Measurements from ENCODE around the gene FH. TPM values are rescaled to one million over a fixed set of nuclear protein-coding genes. Genes with fewer than 3 reads are reported as not detected.

The FH gene
- total and polyA plus RNA-seq, 8 donors: 9.9 to 71.0 (median 48.4) TPM

DNA sequence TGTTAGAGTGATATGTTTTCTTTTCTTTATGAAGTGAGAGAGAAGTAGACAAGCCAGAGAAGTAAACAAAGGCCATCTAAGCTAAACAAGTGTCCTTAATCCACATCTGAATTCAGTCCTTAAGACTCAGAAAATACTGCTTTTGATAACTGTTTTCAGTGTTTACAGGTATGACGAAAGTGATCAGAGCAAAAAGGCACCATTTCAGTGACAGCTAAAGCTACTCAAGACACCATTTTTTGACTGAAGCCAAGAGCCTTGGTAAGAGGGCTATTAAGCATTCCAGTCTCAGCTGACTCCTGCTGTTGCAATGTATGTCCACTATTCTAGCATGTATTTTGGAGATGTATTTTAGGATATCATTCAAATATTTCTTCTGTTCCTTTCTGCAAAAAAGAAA is 16.7 kb upstream of the FH start:
- TF ChIP-seq EP300 (IDR thresholded peaks at IDR 0.05) (no peak), POLR2A (IDR thresholded peaks at IDR 0.05) (no peak), POLR2AphosphoS5 (IDR thresholded peaks at IDR 0.05) (no peak)
- TF ChIP-seq, protein P1, sequence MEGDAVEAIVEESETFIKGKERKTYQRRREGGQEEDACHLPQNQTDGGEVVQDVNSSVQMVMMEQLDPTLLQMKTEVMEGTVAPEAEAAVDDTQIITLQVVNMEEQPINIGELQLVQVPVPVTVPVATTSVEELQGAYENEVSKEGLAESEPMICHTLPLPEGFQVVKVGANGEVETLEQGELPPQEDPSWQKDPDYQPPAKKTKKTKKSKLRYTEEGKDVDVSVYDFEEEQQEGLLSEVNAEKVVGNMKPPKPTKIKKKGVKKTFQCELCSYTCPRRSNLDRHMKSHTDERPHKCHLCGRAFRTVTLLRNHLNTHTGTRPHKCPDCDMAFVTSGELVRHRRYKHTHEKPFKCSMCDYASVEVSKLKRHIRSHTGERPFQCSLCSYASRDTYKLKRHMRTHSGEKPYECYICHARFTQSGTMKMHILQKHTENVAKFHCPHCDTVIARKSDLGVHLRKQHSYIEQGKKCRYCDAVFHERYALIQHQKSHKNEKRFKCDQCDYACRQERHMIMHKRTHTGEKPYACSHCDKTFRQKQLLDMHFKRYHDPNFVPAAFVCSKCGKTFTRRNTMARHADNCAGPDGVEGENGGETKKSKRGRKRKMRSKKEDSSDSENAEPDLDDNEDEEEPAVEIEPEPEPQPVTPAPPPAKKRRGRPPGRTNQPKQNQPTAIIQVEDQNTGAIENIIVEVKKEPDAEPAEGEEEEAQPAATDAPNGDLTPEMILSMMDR (IDR thresholded peaks at IDR 0.05): no peak
- WGBS, 5 donors: 65 to 78% (median 70%) methylated on average over 1 of the region's 1 CpG
- intact Hi-C loops (cut with DNase I; ENCODE audit: low total_unique reads): loop anchor here (10.0 kb wide), 1 partner anchor 288 kb away; no protein-coding TSS in a partner anchor
- H3K4me3 ChIP-seq: no peak overlapping the region
- no peaks in the 10 kb centered on the region for H3K9me3 ChIP-seq
- peaks cover 0 to 6% (median 0%) of the 10 kb centered on the region in 4 donors for H3K4me1 ChIP-seq
- no peak overlapping the region for H3K27ac ChIP-seq
- DNase-seq: no peak
- no peaks in the 10 kb centered on the region for H3K27me3 ChIP-seq
- H3K36me3 ChIP-seq: no peaks in the 10 kb centered on the region

DNA sequence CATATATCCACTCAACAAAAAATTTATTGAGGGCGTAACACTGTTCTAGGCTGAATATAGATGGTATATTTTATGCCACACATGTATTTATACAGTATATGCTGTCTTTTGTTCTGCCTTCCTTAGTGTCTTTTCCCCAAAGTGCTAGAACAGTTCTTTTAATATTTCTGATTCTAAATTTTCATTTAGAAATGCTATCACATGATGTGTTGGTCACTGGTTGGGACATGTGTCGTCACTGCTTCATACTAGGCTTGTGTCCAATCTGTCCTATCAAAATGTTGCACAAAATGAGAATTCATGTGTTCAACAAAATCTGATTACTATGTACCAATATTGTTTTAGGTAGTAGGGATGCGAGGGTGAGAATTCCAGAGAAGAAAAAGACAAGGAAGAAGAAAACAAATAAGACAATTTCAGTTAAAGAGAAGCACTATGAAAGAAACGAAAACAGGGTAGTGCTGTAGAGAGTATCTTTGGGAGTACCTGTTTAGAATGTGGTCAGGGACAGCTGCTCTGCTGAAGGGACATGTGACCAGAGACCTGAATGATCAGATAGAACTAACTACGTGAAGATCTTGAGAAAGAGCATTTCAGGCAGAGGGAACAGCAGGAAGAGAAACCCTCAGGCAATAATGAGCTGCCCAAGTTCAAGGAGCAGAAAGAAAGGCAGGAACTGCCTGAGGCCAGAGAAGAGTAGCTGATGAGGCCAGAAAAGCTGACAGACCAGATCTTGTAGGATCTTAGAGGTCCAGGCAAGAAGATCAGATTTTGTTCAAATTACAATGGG is 14.0 kb upstream of the FH start:
- H3K27me3 ChIP-seq: no peaks in the 10 kb centered on the region
- H3K36me3 ChIP-seq: no peaks in the 10 kb centered on the region
- intact Hi-C loops (cut with DNase I; ENCODE audit: low total_unique reads): loop anchor here (10.0 kb wide), 1 partner anchor 291 kb away; no protein-coding TSS in a partner anchor
- 66 to 73% (median 72%) methylated on average over 5 of the region's 5 CpGs for WGBS, 5 donors
- no peak overlapping the region for H3K4me3 ChIP-seq
- DNase-seq: no peak
- peak overlapping the region in 1 of 5 donors; percentile 27 for H3K27ac ChIP-seq
- H3K4me1 ChIP-seq: peaks cover 0 to 6% (median 0%) of the 10 kb centered on the region in 4 donors
- H3K9me3 ChIP-seq: no peaks in the 10 kb centered on the region
- TF ChIP-seq POLR2AphosphoS5 (IDR thresholded peaks at IDR 0.05) (no peak), POLR2A (IDR thresholded peaks at IDR 0.05) (no peak), EP300 (IDR thresholded peaks at IDR 0.05) (no peak)
- TF ChIP-seq, protein P1 (IDR thresholded peaks at IDR 0.05): no peak

DNA sequence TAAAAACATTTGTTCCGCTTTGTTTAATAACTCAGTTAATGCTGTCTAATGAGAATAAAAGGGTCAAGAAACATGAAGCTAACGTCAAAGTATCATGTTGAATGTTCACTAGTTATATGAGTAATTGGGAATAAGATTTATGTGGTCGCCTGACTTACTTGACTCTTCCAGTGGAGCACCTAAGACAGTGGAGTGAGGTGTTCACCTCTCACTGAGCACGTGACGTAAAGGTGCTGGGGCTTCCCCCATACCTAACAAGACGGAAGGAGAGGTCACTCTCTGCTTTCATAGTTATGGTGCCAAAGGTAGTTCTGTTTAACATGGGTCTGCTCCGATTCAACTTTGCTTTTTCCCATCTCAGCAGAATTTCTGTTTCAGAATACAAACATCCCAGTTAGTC is 13.3 kb upstream of the FH start:
- Histone ChIP-seq H3K4me3 (no peak overlapping the region), H3K27me3 (no peaks in the 10 kb centered on the region), H3K36me3 (no peaks in the 10 kb centered on the region), H3K9me3 (no peaks in the 10 kb centered on the region), H3K4me1 (peaks cover 0 to 6% (median 0%) of the 10 kb centered on the region in 4 donors), H3K27ac (peak overlapping the region in 1 of 5 donors; percentile 27)
- TF ChIP-seq EP300 (IDR thresholded peaks at IDR 0.05): no peak
- TF ChIP-seq POLR2AphosphoS5 (IDR thresholded peaks at IDR 0.05): no peak
- TF ChIP-seq, protein P1 (IDR thresholded peaks at IDR 0.05): no peak
- TF ChIP-seq POLR2A (IDR thresholded peaks at IDR 0.05): no peak
- peak in 1 of 2 donors; percentile 12 for DNase-seq
- WGBS, 5 donors: 71 to 84% (median 76%) methylated on average over 7 of the region's 7 CpGs
- intact Hi-C loops (cut with DNase I; ENCODE audit: low total_unique reads): loop anchor here (10.0 kb wide), 1 partner anchor 292 kb away; no protein-coding TSS in a partner anchor

DNA sequence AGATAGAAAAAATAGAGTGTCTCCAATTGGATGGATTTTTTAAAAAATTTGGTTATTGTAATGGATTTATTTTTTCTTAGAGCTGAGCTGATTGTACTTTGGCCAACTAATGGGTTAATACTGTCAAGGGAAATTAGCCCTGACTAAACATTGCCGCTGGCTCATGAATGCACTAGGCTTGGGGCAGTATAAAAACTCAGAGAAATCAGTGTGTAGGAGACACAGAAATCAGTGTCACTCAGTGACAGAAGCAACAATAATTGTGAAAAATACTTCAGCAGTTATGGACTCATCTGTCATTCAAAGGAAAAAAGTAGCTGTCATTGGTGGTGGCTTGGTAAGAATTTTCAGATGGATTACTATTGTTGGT is 12.6 kb upstream of the FH start, which contains the start of gene KMO:
TSS of gene KMO (plus strand) at position 217 of the 370 bp plus-strand sequence. CDS start at position 284, 67 bp downstream.
- Histone ChIP-seq H3K4me3 (peak within 1 kb of the TSS; percentile 30 to 47 (median 44)), H3K36me3 (no peaks in the 10 kb centered on the region), H3K9me3 (no peaks in the 10 kb centered on the region), H3K27me3 (no peaks in the 10 kb centered on the region), H3K4me1 (peaks cover 0 to 6% (median 0%) of the 10 kb centered on the region in 4 donors), H3K27ac (peak within 1 kb of the TSS in 4 of 5 donors; percentile 21 to 48 (median 44))
- WGBS, 5 donors: 0 to 8% (median 7%) methylated on average over 1 of the region's 1 CpG
- TF ChIP-seq EP300 (IDR thresholded peaks at IDR 0.05) (no peak), POLR2AphosphoS5 (IDR thresholded peaks at IDR 0.05) (no peak), POLR2A (IDR thresholded peaks at IDR 0.05) (no peak)
- TF ChIP-seq, protein P1 (IDR thresholded peaks at IDR 0.05): no peak
- intact Hi-C loops (cut with DNase I; ENCODE audit: low total_unique reads): loop anchor here (10.0 kb wide), 1 partner anchor 293 kb away; no protein-coding TSS in a partner anchor
- peak in 1 of 2 donors; percentile 32 for DNase-seq

Measured in stomach (tissue), 9 donors.